Endodermal cell (in vitro differentiated cells): ENCODE data around the gene HDAC4. TPM values are rescaled to one million over a fixed set of nuclear protein-coding genes. Genes with fewer than 3 reads are reported as not detected.

Source experiments
- DNase-seq: peaks from one replicate; pipeline ENCODE4 v3.0.0-alpha.2; 2017
- H3K27ac ChIP-seq: 2 replicates; pipeline ENCODE4 v1.5.1; 2013; ENCODE audit warnings: mild to moderate bottlenecking, low read depth, low read length, moderate library complexity
- H3K27me3 ChIP-seq: 2 replicates; pipeline ENCODE4 v1.6.1; 2013; ENCODE audit warnings: mild to moderate bottlenecking, low read length, moderate library complexity; ENCODE audit not compliant: insufficient read depth, control insufficient read depth, poor library complexity, severe bottlenecking
- H3K36me3 ChIP-seq: 2 replicates; pipeline ENCODE4 v1.7.0; 2013; ENCODE audit warnings: mild to moderate bottlenecking, low read length, moderate library complexity; ENCODE audit not compliant: control insufficient read depth, insufficient read depth
- H3K4me1 ChIP-seq: one replicate; pipeline ENCODE4 v1.7.0; 2013; ENCODE audit warnings: low read length; ENCODE audit not compliant: control insufficient read depth, insufficient read depth
- H3K4me3 ChIP-seq: 2 replicates; pipeline ENCODE4 v1.5.1; 2013; ENCODE audit warnings: mild to moderate bottlenecking, low read length, moderate library complexity
- H3K9ac ChIP-seq: 2 replicates; pipeline ENCODE4 v1.6.1; 2013; ENCODE audit warnings: mild to moderate bottlenecking, low read length, moderate library complexity; ENCODE audit not compliant: poor library complexity, severe bottlenecking; ENCODE audit errors: extremely low read depth
- H3K9me3 ChIP-seq: 2 replicates; pipeline ENCODE4 v1.6.1; 2013; ENCODE audit warnings: mild to moderate bottlenecking, low read length, moderate library complexity; ENCODE audit not compliant: control insufficient read depth
- H3K27ac Mint-ChIP-seq: 2 replicates; pipeline ENCODE4 v1.8.0; 2020; ENCODE audit warnings: mixed read lengths
- H3K27me3 Mint-ChIP-seq: 2 replicates; pipeline ENCODE4 v1.8.0; 2021; ENCODE audit warnings: mild to moderate bottlenecking, mixed read lengths; ENCODE audit not compliant: insufficient read depth
- H3K36me3 Mint-ChIP-seq: 2 replicates; pipeline ENCODE4 v1.8.0; 2020; ENCODE audit warnings: low read depth, mixed read lengths
- H3K4me1 Mint-ChIP-seq: 2 replicates; pipeline ENCODE4 v1.8.0; 2020; ENCODE audit warnings: mixed read lengths
- H3K4me3 Mint-ChIP-seq: 2 replicates; pipeline ENCODE4 v1.8.0; 2020; ENCODE audit warnings: mild to moderate bottlenecking, moderate library complexity, mixed read lengths
- H3K9me3 Mint-ChIP-seq: 2 replicates; pipeline ENCODE4 v1.8.0; 2020; ENCODE audit warnings: mild to moderate bottlenecking, mixed read lengths
- WGBS, 2 experiments: methylation state at CpG; one replicate each; pipeline versions ENCODE4 v1.1.5 to v1.1.7; 2013; ENCODE audit warnings: missing lambda C conversion rate in 2 of 2, mixed read lengths in 1 of 2; ENCODE audit not compliant: insufficient coverage in 1 of 2, insufficient read length in 1 of 2; 5-methylcytosine and 5-hydroxymethylcytosine counted together
- total RNA-seq, 2 donors: library from RNA; stranded (reverse); fragmentation: NEBNext Ultra II Directional in 1 of 2; extraction: Animal tissue kit (Norgen Biotek cat#: 25700) in 1 of 2; gene quantifications; 2 replicates in 1 of 2; 3 replicates in 1 of 2; pipeline ENCODE4 v1.2.1, GENCODE V29; 2021
- TF ChIP-seq, protein P1 (sequence below): fragments of 200-600 bp; sonication (generic); conservative IDR thresholded peaks from 2 replicates; pipeline ENCODE4 v1.5.0; 2021; ENCODE audit warnings: antibody characterized with exemption, mild to moderate bottlenecking

The HDAC4 gene
- total RNA-seq, 2 donors from 2014 or later: 45.7 to 51.2 TPM

DNA sequence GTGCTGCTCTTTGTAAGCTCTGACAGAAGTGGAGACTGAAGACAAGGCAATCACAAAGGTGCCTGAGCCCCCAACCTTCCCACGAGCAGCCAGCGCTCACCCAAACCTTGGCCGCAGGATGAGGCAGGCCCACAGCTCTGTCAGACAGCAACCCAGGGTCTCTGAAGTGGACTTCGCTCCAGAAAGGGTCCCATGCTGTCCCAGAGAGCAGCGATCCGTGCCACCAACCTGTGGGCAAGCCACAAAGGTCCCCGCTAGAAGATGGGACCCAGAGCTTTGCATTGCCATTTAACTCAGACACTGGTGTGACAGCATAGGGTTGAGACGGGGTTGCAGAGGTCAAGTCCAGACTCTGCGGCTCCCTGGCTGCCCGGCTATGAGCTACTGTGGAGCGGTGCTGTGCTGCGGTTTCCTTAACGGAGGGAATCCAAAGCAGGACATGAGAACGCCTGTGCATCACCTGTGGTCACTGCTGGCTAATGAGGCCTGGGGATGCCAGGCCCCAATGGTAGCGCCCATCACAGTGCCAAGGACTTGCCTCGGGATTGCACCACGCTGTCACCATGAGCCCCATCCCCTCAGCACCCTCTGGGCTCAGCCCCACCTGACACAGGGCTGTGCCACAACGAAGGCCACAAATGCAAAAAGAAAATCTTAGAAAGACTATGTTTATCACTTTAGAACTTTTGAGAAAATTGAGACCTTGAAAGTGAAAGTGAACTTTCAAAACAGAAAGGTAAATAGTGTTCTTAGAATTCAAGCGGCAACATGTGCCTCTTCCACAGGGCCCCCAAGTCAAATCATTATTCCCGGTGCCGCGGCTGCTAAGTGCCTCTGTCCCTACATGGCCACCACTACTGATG is 103.4 kb downstream of the HDAC4 start:
- Mint-ChIP-seq H3K27ac (no peak overlapping the region), H3K4me1 (peaks cover 31% of the 10 kb centered on the region), H3K36me3 (no peaks in the 10 kb centered on the region), H3K4me3 (no peak overlapping the region), H3K9me3 (no peaks in the 10 kb centered on the region), H3K27me3 (no peaks in the 10 kb centered on the region)
- H3K27me3 ChIP-seq: no peaks in the 10 kb centered on the region
- no peak overlapping the region for H3K9ac ChIP-seq
- WGBS, 2 experiments: 94 to 95% methylated on average over 16 to 22 of the region's 22 CpGs
- H3K27ac ChIP-seq: no peak overlapping the region
- H3K9me3 ChIP-seq: no peaks in the 10 kb centered on the region
- DNase-seq: peak; percentile 47
- no peak overlapping the region for H3K4me3 ChIP-seq
- peaks cover 11% of the 10 kb centered on the region for H3K4me1 ChIP-seq
- TF ChIP-seq, protein P1, sequence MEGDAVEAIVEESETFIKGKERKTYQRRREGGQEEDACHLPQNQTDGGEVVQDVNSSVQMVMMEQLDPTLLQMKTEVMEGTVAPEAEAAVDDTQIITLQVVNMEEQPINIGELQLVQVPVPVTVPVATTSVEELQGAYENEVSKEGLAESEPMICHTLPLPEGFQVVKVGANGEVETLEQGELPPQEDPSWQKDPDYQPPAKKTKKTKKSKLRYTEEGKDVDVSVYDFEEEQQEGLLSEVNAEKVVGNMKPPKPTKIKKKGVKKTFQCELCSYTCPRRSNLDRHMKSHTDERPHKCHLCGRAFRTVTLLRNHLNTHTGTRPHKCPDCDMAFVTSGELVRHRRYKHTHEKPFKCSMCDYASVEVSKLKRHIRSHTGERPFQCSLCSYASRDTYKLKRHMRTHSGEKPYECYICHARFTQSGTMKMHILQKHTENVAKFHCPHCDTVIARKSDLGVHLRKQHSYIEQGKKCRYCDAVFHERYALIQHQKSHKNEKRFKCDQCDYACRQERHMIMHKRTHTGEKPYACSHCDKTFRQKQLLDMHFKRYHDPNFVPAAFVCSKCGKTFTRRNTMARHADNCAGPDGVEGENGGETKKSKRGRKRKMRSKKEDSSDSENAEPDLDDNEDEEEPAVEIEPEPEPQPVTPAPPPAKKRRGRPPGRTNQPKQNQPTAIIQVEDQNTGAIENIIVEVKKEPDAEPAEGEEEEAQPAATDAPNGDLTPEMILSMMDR: no peak
- no peaks in the 10 kb centered on the region for H3K36me3 ChIP-seq

DNA sequence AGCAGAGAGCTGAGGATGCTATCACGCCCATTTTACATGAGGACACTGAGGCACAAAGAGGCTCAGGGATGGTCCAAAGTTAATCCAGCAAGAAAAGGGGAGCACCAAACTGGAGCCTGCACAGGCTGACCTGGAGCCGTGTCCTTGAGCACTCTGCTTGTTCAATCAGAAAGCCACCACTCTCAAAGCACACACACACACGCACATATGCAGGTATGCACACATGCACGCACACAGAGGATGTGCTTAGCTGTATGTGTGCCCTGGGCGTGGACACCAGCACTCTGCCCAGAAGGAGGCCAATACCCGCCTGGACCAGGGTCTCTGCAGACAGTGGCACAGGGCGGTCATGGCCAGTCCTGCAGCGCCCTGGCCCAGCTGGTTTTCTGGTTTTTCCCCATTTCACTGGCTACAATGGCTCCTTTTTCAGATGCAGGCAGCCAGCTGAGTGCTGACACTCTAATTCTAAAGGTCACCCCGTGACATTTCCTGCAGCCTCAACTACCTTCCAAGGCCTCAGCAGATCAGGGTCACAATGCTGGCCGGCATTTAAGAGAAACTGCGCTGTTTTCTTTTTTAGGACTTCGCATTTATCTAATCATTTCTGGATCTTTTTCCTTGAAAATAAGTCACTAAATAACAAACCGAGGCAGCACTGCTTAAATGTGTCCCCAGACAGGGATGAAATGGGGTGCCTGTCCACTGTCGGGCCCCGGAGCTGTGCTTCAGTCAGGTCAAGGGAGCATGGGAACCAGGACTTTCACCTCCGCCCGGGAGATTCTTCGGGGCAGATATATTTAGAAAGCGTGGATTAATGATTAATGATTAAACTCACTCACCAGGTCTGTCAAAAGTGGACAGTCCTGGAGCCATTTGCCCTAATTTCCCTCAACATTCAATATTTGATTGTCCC is 104.5 kb downstream of the HDAC4 start:
- peak overlapping the region; percentile 77 for H3K27ac Mint-ChIP-seq
- Histone ChIP-seq H3K36me3 (no peaks in the 10 kb centered on the region), H3K27me3 (no peaks in the 10 kb centered on the region), H3K4me1 (peaks cover 17% of the 10 kb centered on the region), H3K4me3 (peak overlapping the region; percentile 70), H3K27ac (no peak overlapping the region), H3K9me3 (no peaks in the 10 kb centered on the region), H3K9ac (no peak overlapping the region)
- H3K9me3 Mint-ChIP-seq: no peaks in the 10 kb centered on the region
- H3K4me3 Mint-ChIP-seq: peak overlapping the region; percentile 6
- TF ChIP-seq, protein P1: no peak
- no peaks in the 10 kb centered on the region for H3K36me3 Mint-ChIP-seq
- DNase-seq: peak; percentile 38
- no peaks in the 10 kb centered on the region for H3K27me3 Mint-ChIP-seq
- peaks cover 41% of the 10 kb centered on the region for H3K4me1 Mint-ChIP-seq
- WGBS, 2 experiments: 87 to 88% methylated on average over 17 to 19 of the region's 19 CpGs

DNA sequence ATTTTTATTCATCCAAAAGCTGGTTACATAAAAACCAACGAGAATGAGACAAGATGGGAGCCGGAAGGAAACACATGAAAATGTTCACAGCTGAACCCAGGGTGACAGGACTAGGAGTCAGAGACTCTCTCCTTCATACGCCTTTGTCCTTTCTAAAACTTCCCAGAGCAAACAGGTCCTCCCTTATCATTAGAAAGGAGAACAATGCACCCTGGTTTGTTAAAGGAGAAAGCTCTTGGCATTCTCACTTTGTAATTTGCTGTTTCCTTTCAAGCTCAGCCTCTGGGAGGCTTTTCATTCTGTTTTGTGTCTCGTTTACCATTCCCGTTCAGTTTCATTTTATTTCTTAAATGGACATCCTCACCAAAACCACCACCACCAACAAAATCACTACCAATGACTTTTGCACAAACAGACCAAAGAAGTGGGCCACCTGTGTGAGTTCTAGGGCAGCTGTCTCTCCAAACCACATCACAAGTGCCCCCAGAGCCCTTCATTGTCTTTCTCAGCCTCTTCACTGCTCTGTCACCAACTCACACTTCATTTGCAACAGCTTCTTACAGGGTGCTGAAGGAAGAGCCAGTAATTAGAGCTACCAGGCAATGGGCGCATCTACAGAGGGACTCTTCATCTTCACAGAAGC is 105.3 kb downstream of the HDAC4 start:
- 47 to 69% methylated on average over 4 to 6 of the region's 6 CpGs for WGBS, 2 experiments
- peaks cover 49% of the 10 kb centered on the region for H3K4me1 Mint-ChIP-seq
- Histone ChIP-seq H3K9me3 (no peaks in the 10 kb centered on the region), H3K4me3 (peak overlapping the region; percentile 70), H3K36me3 (no peaks in the 10 kb centered on the region), H3K27me3 (no peaks in the 10 kb centered on the region), H3K9ac (no peak overlapping the region), H3K4me1 (peaks cover 18% of the 10 kb centered on the region), H3K27ac (peak overlapping the region; percentile 20)
- TF ChIP-seq, protein P1: no peak
- peak overlapping the region; percentile 83 for H3K27ac Mint-ChIP-seq
- peak; percentile 67 for DNase-seq
- H3K4me3 Mint-ChIP-seq: peak overlapping the region; percentile 6
- no peaks in the 10 kb centered on the region for H3K36me3 Mint-ChIP-seq
- no peaks in the 10 kb centered on the region for H3K27me3 Mint-ChIP-seq
- H3K9me3 Mint-ChIP-seq: no peaks in the 10 kb centered on the region
